GM12878 (cell line): ENCODE measurements around the gene SURF4. TPM values are rescaled to one million over a fixed set of nuclear protein-coding genes. Genes with fewer than 3 reads are reported as not detected.
A peak's percentile ranks its signal among the peaks of the same experiment; 100 is the strongest.

Source experiments
- ATAC-seq: fragments of 200-7000 bp; cut with Tn5 transposase; 3 replicates; pipeline ENCODE4 v1.9.1; 2020; ENCODE audit warnings: mild to moderate bottlenecking, moderate library complexity
- BruUV-seq: library from RNA; stranded (reverse); fragments of 400-500 nt; replicated peaks from 2 replicates; lab custom pipeline; 2021; lab: Mats Ljungman, UMichigan
- CTCF ChIA-PET: fragments of 300-600 bp; sonication (Branson Sonifier 250); formaldehyde crosslinking; extraction: SDS; loops from one replicate; lab custom pipeline; 2021; ENCODE audit warnings: inconsistent platforms; lab: Yijun Ruan, JAX
- POLR2A ChIA-PET: fragments of 350-600 bp; formaldehyde crosslinking; extraction: SDS; loops from one replicate; lab custom pipeline; 2021; ENCODE audit warnings: inconsistent platforms; lab: Charles Lee
- RAD21 ChIA-PET: fragments of 300-600 bp; sonication (Branson Sonifier 250); formaldehyde crosslinking; loops from one replicate; lab custom pipeline; 2023; ENCODE audit warnings: antibody characterized with exemption; ENCODE audit not compliant: unreplicated experiment; lab: Charles Lee
- SMC1A ChIA-PET: fragments of 300-600 bp; sonication (Branson Sonifier 250); formaldehyde crosslinking; loops from one replicate; lab custom pipeline; 2023; ENCODE audit not compliant: unreplicated experiment, uncharacterized antibody; lab: Charles Lee
- DNase-seq: peaks from one replicate; pipeline ENCODE4 v3.0.0-alpha.2; 2011; ENCODE audit warnings: low read depth, low spot score
- FAIRE-seq: peaks from 3 replicates; lab custom pipeline; 2011; peaks lifted over from hg19 to GRCh38; lab: Jason Lieb, UNC
- H2AFZ ChIP-seq: 2 replicates; pipeline ENCODE4 v1.6.0; 2011; ENCODE audit warnings: low read depth, low read length, control low read depth; ENCODE audit not compliant: control insufficient read depth
- H3K27ac ChIP-seq: 2 replicates; pipeline ENCODE4 v1.5.1; 2011; ENCODE audit warnings: control low read depth; ENCODE audit not compliant: control insufficient read depth, insufficient read depth
- H3K27me3 ChIP-seq, 2 experiments: replicated peaks in 1 of 2; 2 replicates each; pipeline versions ENCODE4 v1.6.0 to v1.6.1; 2011; ENCODE audit warnings: low read length in 1 of 2; ENCODE audit not compliant: control insufficient read depth in 2 of 2, insufficient read depth in 2 of 2
- H3K36me3 ChIP-seq, 2 experiments: 2 replicates each; pipeline ENCODE4 v1.5.1; 2011; ENCODE audit warnings: low read length in 1 of 2; ENCODE audit not compliant: control insufficient read depth in 2 of 2, insufficient read depth in 2 of 2
- H3K4me1 ChIP-seq: 2 replicates; pipeline ENCODE4 v1.6.1; 2011; ENCODE audit warnings: mild to moderate bottlenecking, low read length, moderate library complexity, mixed read lengths; ENCODE audit not compliant: control insufficient read depth, insufficient read depth
- H3K4me2 ChIP-seq: 2 replicates; pipeline ENCODE4 v1.6.0; 2011; ENCODE audit warnings: control low read depth; ENCODE audit not compliant: control insufficient read depth, insufficient read depth
- H3K4me3 ChIP-seq: fragments of 200-600 bp; sonication (generic); 2 replicates; pipeline ENCODE4 v1.5.1; 2016
- H3K79me2 ChIP-seq: 2 replicates; pipeline ENCODE4 v1.6.0; 2011; ENCODE audit warnings: low read length; ENCODE audit not compliant: control insufficient read depth, insufficient read depth
- H3K9ac ChIP-seq: 2 replicates; pipeline ENCODE4 v1.8.0; 2011; ENCODE audit warnings: low read length, control low read depth, mixed read lengths; ENCODE audit not compliant: control insufficient read depth, insufficient read depth
- H3K9me3 ChIP-seq: replicated peaks from 3 replicates; pipeline ENCODE4 v1.5.1; 2011; ENCODE audit warnings: mild to moderate bottlenecking, low read length; ENCODE audit not compliant: control insufficient read depth, insufficient read depth
- H4K20me1 ChIP-seq: 2 replicates; pipeline ENCODE4 v1.6.0; 2011; ENCODE audit not compliant: control insufficient read depth, insufficient read depth
- CEBPZ ChIP-seq: fragments of 150-350 bp; IDR thresholded peaks from 2 replicates; pipeline ENCODE4 v1.6.1; 2016; ENCODE audit warnings: low read depth, low read length
- MTA3 ChIP-seq: IDR thresholded peaks from 2 replicates; pipeline ENCODE4 v1.6.1; 2012; ENCODE audit warnings: low read length, inconsistent platforms, borderline replicate concordance
- NFYB ChIP-seq: IDR thresholded peaks from 2 replicates; pipeline ENCODE4 v1.6.1; 2011; ENCODE audit warnings: low read depth, mild to moderate bottlenecking, low read length, improper control_type of control experiment, moderate library complexity; ENCODE audit not compliant: insufficient read depth
- NR2C1 ChIP-seq: fragments of 450-650 bp; IDR thresholded peaks from 2 replicates; pipeline ENCODE4 v1.6.1; 2017; ENCODE audit warnings: antibody characterized with exemption, mild to moderate bottlenecking, moderate library complexity
- RAD51 ChIP-seq: fragments of 450-650 bp; IDR thresholded peaks from 2 replicates; pipeline ENCODE4 v1.6.1; 2016; ENCODE audit warnings: moderate library complexity, mild to moderate bottlenecking, inconsistent platforms
- TCF3 ChIP-seq: IDR thresholded peaks from 2 replicates; pipeline ENCODE4 v1.6.1; 2012; ENCODE audit warnings: low read depth, mild to moderate bottlenecking, low read length, borderline replicate concordance; ENCODE audit not compliant: insufficient read depth
- WGBS: methylation state at CpG from one replicate; pipeline ENCODE4 v1.1.6; 2016; ENCODE audit warnings: low lambda C conversion rate; ENCODE audit not compliant: insufficient replicate concordance, insufficient coverage; ENCODE audit errors: missing lambda C conversion rate; 5-methylcytosine and 5-hydroxymethylcytosine counted together
- in situ Hi-C: fragments of 300-500 bp; cut with MboI; formaldehyde crosslinking; loops from 9 replicates; pipeline ENCODE4 v1.14.3; 2018; ENCODE audit warnings: mixed read lengths
- intact Hi-C: fragments of 100-400 bp; cut with micrococcal nuclease; formaldehyde crosslinking; loops from one replicate; pipeline ENCODE4 v1.14.2; 2022; ENCODE audit not compliant: unreplicated experiment
- polyA plus RNA-seq, 11 experiments: library from polyadenylated mRNA; depleted of rRNA in 4 of 11; unstranded in 6 of 11; stranded (reverse) in 5 of 11; fragments of >200 nt; fragmentation: Nextera tagmentation in 4 of 11; fragmentation: Illumina TruSeq in 1 of 11; extraction: Ambion mirVana in 4 of 11; extraction: Trizol in 1 of 11; gene quantifications; 1 replicate in 1 of 11; 2 replicates in 10 of 11; pipeline versions ENCODE4 v1.2.1 to v1.2.3, GENCODE V29; 2011 to 2016; ENCODE audit warnings: inconsistent platforms in 2 of 11, missing spikeins in 2 of 11, low read depth in 1 of 11
- total RNA-seq, 4 experiments: library from RNA; depleted of rRNA in 3 of 4; stranded (reverse); fragments of >200 nt in 3 of 4; fragmentation: Illumina TruSeq in 1 of 4; extraction: Trizol in 1 of 4; gene quantifications; 2 replicates each; pipeline versions ENCODE4 v1.2.1 to v1.2.3, GENCODE V29; 2013 to 2021
- TF ChIP-seq, protein P1 (sequence below): IDR thresholded peaks from 2 replicates; pipeline ENCODE4 v1.6.1; 2012; ENCODE audit warnings: improper control_type of control experiment, low read depth, low read length; ENCODE audit not compliant: insufficient replicate concordance

The SURF4 gene
- total and polyA plus RNA-seq, 10 of the 15 experiments (the other 5 are each of a cell fraction or from before 2014, with no cell fraction given) = 6.4 to 134 (median 78.7) TPM

GRCh38 chr9:133356391-133357091, 19.3 kb downstream of the SURF4 start, which contains the start of the genes SURF1 and SURF2 (continued):
- TF ChIP-seq, protein P1, sequence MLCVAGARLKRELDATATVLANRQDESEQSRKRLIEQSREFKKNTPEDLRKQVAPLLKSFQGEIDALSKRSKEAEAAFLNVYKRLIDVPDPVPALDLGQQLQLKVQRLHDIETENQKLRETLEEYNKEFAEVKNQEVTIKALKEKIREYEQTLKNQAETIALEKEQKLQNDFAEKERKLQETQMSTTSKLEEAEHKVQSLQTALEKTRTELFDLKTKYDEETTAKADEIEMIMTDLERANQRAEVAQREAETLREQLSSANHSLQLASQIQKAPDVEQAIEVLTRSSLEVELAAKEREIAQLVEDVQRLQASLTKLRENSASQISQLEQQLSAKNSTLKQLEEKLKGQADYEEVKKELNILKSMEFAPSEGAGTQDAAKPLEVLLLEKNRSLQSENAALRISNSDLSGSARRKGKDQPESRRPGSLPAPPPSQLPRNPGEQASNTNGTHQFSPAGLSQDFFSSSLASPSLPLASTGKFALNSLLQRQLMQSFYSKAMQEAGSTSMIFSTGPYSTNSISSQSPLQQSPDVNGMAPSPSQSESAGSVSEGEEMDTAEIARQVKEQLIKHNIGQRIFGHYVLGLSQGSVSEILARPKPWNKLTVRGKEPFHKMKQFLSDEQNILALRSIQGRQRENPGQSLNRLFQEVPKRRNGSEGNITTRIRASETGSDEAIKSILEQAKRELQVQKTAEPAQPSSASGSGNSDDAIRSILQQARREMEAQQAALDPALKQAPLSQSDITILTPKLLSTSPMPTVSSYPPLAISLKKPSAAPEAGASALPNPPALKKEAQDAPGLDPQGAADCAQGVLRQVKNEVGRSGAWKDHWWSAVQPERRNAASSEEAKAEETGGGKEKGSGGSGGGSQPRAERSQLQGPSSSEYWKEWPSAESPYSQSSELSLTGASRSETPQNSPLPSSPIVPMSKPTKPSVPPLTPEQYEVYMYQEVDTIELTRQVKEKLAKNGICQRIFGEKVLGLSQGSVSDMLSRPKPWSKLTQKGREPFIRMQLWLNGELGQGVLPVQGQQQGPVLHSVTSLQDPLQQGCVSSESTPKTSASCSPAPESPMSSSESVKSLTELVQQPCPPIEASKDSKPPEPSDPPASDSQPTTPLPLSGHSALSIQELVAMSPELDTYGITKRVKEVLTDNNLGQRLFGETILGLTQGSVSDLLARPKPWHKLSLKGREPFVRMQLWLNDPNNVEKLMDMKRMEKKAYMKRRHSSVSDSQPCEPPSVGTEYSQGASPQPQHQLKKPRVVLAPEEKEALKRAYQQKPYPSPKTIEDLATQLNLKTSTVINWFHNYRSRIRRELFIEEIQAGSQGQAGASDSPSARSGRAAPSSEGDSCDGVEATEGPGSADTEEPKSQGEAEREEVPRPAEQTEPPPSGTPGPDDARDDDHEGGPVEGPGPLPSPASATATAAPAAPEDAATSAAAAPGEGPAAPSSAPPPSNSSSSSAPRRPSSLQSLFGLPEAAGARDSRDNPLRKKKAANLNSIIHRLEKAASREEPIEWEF = no peak

DNA sequence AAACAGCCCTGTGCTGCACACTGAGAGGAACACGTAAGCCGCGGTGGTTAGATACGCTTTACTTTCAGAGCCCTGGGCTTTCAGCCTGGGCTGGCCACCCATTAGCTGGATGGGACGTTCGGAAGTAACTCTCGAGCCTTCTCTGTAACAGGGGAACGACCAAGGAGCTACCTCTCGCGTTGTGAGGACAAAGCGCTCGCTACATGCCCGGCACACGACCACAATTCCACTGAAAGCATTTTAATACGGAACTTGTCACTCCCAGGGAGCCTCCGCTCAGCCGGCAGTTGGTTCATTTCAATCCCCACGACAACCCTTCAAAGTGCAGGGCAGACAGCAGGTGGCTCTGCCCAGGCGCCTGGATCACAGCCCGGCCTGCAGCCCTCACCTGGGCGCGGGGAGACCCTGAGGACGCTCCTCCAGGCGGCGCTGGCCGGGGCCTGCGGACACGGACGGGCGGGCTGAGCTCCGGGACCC, 19.9 kb downstream of the SURF4 start:
- in situ Hi-C loops = no loop called here
- WGBS = 2% methylated on average over 28 of the region's 31 CpGs
- Histone ChIP-seq H3K27ac (peak overlapping the region; percentile 33), H3K4me1 (no peaks in the 10 kb centered on the region; the same call in none of the 2 replicates), H3K9me3 (no peaks in the 10 kb centered on the region), H3K4me2 (peak overlapping the region; percentile 45), H3K36me3 (peaks cover 17 to 27% of the 10 kb centered on the region in 2 experiments), H3K4me3 (peak overlapping the region; percentile 91), H3K9ac (peak overlapping the region; percentile 83), H3K79me2 (peaks cover 21% of the 10 kb centered on the region), H2AFZ (no peak overlapping the region), H4K20me1 (no peaks in the 10 kb centered on the region; the same call in 1 of the 2 replicates), H3K27me3 (no peaks in the 10 kb centered on the region)
- no peak for TF ChIP-seq CEBPZ
- no peak for TF ChIP-seq MTA3
- no peak for TF ChIP-seq RAD51
- TF ChIP-seq NFYB = no peak
- no peak for TF ChIP-seq NR2C1
- TF ChIP-seq TCF3 = 0 out of 2 replicates have a peak, but pooled peaks have one; percentile 2
- DNase-seq = no peak
- ChIA-PET SMC1A (interaction anchor here (0.6 kb wide), 3 partner anchors 26 to 779 kb away, joined by 3 to 5 read pairs (median 4); no protein-coding TSS in a partner anchor), RAD21 (interaction anchor here (0.6 to 1.4 kb wide), 3 partner anchors 61 to 189 kb away, joined by 3 read pairs; no protein-coding TSS in a partner anchor), POLR2A (interaction anchor here (0.9 to 2.2 kb wide), 7 partner anchors 8 to 26 kb away, joined by 3 to 10 read pairs (median 3); partner anchors contain the start of genes MED22, RPL7A and STKLD1), CTCF (interaction anchor here (0.8 to 3.1 kb wide), 6 partner anchors 9 to 123 kb away, joined by 3 to 16 read pairs (median 3); partner anchors contain the start of gene SLC2A6)
- intact Hi-C loops = no loop called here
- BruUV-seq = TSS peak; percentile 62
- ATAC-seq = peak; percentile 41
- FAIRE-seq = no peak
